ENCODE data around the gene CEL. TPM values are rescaled to one million over a fixed set of nuclear protein-coding genes. Genes with fewer than 3 reads are reported as not detected.
A peak's percentile ranks its signal among the peaks of the same experiment; 100 is the strongest.

CEL gene
- total and polyA plus RNA-seq, 10 of the 15 experiments (the other 5 are each of a cell fraction or from before 2014, with no cell fraction given), result 0.05 to 4.1 (median 0.29) TPM; not detected in 2

DNA sequence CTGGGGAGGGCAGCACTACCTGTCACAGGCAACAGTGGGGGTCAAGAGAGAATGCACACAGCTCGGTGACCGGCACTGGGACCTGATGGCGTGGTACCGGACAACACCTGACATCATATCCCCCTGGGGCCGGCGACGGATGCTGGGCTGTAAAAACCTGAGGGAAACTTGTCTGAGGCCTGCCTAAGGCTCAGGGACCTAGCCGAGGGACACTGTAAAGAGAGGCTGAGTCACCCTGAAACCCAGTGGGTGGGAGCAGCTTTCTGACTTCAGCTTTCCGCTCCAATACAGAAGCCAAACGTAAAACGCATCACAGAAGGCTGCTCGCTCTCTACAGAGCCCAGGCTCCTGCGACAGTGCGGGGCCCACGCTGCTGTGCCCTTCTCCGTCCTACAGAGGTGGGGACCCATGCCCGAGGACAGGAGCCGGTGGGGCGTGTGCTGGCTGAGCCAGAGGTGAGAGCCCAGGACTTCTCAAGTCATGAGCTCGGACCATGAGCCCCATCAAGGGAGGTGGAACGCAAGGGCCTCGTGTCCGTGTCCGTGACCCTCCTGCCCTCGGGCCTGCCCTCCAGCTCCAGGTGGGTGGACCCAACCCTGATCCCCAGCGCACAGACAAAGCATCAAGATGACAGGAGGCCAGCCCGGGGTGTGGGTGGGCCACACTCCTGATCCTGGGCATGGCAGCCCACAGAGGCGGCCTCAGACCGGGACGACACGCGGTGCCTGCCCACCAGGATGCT is 54.0 kb downstream of the CEL start (continued):
- TF ChIP-seq, protein P1, sequence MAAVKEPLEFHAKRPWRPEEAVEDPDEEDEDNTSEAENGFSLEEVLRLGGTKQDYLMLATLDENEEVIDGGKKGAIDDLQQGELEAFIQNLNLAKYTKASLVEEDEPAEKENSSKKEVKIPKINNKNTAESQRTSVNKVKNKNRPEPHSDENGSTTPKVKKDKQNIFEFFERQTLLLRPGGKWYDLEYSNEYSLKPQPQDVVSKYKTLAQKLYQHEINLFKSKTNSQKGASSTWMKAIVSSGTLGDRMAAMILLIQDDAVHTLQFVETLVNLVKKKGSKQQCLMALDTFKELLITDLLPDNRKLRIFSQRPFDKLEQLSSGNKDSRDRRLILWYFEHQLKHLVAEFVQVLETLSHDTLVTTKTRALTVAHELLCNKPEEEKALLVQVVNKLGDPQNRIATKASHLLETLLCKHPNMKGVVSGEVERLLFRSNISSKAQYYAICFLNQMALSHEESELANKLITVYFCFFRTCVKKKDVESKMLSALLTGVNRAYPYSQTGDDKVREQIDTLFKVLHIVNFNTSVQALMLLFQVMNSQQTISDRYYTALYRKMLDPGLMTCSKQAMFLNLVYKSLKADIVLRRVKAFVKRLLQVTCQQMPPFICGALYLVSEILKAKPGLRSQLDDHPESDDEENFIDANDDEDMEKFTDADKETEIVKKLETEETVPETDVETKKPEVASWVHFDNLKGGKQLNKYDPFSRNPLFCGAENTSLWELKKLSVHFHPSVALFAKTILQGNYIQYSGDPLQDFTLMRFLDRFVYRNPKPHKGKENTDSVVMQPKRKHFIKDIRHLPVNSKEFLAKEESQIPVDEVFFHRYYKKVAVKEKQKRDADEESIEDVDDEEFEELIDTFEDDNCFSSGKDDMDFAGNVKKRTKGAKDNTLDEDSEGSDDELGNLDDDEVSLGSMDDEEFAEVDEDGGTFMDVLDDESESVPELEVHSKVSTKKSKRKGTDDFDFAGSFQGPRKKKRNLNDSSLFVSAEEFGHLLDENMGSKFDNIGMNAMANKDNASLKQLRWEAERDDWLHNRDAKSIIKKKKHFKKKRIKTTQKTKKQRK (IDR thresholded peaks at IDR 0.05; ENCODE audit: low read depth, low read length), result no peak
- peak; percentile 54 for TF ChIP-seq NR2F1 (conservative IDR thresholded peaks at IDR 0.05)
- no peak for TF ChIP-seq POLR2AphosphoS2 (IDR thresholded peaks at IDR 0.05; ENCODE audit: low read depth, low read length)
- TF ChIP-seq GABPA (IDR thresholded peaks at IDR 0.05; ENCODE audit: low read depth), result no peak
- TF ChIP-seq, protein P2, sequence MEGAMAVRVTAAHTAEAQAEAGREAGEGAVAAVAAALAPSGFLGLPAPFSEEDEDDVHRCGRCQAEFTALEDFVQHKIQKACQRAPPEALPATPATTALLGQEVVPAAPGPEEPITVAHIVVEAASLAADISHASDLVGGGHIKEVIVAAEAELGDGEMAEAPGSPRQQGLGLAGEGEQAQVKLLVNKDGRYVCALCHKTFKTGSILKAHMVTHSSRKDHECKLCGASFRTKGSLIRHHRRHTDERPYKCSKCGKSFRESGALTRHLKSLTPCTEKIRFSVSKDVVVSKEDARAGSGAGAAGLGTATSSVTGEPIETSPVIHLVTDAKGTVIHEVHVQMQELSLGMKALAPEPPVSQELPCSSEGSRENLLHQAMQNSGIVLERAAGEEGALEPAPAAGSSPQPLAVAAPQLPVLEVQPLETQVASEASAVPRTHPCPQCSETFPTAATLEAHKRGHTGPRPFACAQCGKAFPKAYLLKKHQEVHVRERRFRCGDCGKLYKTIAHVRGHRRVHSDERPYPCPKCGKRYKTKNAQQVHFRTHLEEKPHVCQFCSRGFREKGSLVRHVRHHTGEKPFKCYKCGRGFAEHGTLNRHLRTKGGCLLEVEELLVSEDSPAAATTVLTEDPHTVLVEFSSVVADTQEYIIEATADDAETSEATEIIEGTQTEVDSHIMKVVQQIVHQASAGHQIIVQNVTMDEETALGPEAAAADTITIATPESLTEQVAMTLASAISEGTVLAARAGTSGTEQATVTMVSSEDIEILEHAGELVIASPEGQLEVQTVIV (IDR thresholded peaks at IDR 0.05; ENCODE audit: borderline replicate concordance, partially characterized antibody), result no peak
- no peak for TF ChIP-seq SPI1 (IDR thresholded peaks at IDR 0.05; ENCODE audit: borderline replicate concordance, insufficient read depth, low read depth, low read length)
- TF ChIP-seq RAD21 (IDR thresholded peaks at IDR 0.05; ENCODE audit: insufficient read depth, low read depth, low read length), result no peak
- 0 out of 2 replicates have a peak, but pooled peaks have one; percentile 13 for TF ChIP-seq EED (IDR thresholded peaks at IDR 0.05; ENCODE audit: low read depth)
